CD4-positive, alpha-beta T cell treated with Interleukin-10 for 1 hour (primary cell): ENCODE results near the gene ANKFY1.
"Not testable (repeated sequence)": the region's sequence is repeated elsewhere in the genome, so short reads cannot be mapped to it uniquely, and the experiment has no call there.

Source experiments
- DNase-seq: peaks from one replicate; pipeline ENCODE4 v3.0.0-alpha.2; 2020

The ANKFY1 gene

GRCh38 chr17:4152471-4152870, 111.3 kb downstream of the ANKFY1 start:
- DNase-seq, result no peak

DNA sequence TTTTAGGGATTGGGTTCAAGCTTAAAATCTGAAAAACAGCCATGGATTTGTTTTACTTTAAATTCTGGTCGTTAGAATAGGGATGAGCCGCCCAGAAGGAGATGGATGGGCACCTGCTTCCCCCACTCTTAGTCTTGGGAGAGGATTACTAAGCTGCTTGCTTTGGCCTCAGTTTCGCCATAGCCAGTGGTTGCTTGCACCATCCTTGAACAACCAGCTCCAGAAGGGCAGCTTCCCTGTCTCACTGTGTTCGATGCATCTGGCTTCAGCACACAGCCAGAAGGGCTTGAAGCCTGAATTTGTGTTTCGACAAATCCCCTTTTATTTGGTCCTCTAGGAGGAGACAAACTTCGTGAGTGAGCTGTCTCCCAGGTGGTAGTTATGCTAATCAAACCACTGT, 113.7 kb downstream of the ANKFY1 start:
- DNase-seq, result no peak

- no peak for DNase-seq
These were observed 115.0 kb downstream of the ANKFY1 start for GRCh38 chr17:4148611-4149308.

GRCh38 chr17:4147751-4148310, 115.9 kb downstream of the ANKFY1 start:
- no peak for DNase-seq

DNA sequence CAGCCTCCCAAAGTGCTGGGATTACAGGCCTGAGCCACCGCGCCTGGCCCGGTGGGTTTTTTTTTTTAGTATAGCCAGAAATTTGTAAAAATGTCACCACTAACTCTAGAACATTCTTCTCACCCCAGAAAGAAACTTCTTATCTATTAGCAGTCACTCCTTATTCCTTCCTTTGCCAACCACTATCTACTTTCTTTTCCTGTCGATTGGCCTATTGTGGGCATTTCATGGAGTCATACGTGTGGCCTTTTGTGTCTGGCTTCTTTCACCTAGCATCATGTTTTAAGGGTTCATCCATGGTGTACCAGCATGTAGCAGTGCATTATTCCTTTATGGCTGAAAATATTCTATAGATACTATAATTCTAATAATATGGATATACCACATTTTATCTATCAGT, 117.1 kb downstream of the ANKFY1 start:
- DNase-seq, result no peak

DNA sequence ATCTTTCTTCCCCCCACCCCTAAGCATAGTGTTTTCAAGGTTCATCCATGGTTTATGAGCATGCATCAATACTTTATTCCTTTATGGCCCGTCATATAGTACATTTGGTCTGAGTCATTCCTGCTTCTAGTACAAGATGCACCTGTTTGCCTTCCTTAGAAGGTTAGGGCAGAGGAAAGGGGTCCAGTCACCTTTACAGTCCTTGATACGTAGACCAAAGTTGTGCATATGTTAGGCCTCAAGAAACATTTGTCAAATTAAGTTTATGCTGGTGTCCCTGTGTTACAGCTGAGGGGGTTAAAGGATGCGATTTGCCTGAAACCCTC, 119.4 kb downstream of the ANKFY1 start:
- DNase-seq, result peak; percentile 8

GRCh38 chr17:4143563-4144421, 120.0 kb downstream of the ANKFY1 start:
- DNase-seq, result peak; percentile 93

- DNase-seq, result no peak
These were observed 121.5 kb downstream of the ANKFY1 start for GRCh38 chr17:4142107-4142900.

DNA sequence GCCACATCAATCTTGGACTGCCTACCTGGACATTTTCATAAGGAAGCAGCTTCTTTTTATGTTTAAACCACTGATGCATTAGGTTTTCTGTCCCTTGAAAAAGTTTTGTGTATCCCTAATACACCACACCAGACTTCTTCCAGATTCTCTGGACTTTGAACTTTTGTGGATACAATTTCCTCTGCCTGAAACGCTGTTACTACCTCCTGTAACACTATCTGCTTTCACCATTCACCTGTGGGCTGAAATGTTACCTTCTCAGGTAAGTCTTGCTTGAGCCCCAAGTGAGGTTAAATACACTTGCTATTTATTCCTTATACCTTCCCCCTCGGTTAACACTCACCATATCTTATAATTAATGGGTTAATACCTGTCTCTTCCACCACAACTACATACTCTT, 123.7 kb downstream of the ANKFY1 start:
- no peak for DNase-seq

DNA sequence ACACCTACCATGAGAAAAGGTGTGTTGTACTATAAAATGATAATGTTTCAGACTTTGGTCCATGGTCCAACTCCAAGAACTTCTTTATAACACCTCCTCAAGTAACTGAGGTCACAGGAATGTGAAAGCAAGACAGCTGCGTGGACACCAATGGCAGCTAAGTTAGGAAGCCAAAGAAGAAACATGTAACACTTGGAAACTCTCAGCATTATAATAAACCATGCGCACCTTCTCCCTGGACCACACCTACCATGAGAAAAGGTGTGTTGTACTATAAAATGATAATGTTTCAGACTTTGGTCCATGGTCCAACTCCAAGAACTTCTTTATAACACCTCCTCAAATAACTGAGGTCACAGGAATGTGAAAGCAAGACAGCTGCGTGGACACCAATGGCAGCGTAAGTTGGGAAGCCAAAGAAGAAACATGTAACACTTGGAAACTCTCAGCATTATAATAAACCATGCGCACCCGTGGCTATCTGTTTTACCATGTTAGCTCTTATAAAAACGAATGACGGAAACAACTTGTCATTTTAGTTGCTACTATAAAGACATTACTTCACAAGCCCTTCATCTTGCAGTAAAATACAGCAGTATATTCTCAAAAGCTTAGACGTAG, 124.8 kb downstream of the ANKFY1 start:
- not testable (repeated sequence) for DNase-seq

DNA sequence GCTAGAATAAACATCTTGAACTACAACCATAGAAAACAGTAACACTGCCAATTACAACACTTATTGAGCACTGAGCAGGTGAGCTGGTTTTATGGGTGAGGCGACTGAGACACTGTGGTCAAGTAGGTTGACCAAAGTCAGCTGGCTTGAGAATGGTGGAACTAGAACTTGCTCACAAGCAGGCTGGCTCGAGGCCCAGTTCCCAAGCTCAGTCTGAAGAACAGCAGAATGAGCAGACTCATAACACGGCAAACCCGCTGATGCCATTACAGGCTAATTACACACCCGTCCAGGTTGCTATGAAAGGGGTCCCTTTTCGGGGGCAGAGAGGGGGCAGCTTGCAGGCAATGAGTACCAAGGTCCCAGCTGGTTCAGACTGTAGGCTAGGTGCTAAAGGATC, 127.4 kb downstream of the ANKFY1 start:
- DNase-seq, result no peak

DNA sequence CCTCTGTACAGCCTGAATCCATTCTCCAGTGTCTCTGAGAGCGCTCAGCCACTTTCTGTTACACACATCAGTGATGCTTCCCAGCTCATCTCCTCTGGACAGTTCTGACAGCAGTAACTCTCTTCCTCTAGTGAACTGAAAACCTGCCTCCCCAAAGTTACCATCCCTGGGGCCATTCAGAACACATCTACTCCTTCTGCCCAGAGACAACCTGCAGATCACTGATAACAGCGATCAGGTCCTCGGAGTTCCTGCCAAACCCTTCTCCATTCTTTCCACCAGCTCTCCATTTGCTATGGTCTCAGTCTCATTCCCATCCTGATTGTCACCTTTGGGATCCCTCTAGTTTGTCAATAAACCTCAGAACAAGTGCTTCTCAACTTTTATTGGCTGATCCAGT, 128.3 kb downstream of the ANKFY1 start:
- DNase-seq, result no peak

- no peak for DNase-seq
These were observed 129.1 kb downstream of the ANKFY1 start for GRCh38 chr17:4134721-4135120.

- DNase-seq, result no peak
These were observed 133.1 kb downstream of the ANKFY1 start for GRCh38 chr17:4130715-4131114.

- no peak for DNase-seq
These were observed 136.2 kb downstream of the ANKFY1 start for GRCh38 chr17:4127555-4127954.

DNA sequence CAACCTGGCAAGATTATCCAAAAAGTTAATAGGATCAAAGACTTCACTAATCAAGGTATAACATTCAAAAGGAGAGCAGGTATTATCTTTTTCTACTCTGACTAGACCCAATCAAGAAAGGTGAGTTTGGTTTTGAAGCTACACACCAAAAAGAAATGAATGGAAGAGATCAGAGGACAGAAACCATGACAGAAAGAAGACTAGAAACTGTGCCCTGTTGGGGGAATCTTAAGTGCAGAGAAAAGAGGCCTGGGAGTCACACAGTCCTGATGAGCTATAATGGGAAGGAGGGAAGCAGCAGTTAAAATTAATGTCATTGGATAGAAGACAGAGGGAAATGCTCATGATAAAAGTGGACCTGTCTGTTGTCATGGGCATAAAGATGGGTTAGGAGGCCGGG, 138.2 kb downstream of the ANKFY1 start:
- DNase-seq, result no peak

GRCh38 chr17:4124999-4125398, 138.8 kb downstream of the ANKFY1 start:
- no peak for DNase-seq

DNA sequence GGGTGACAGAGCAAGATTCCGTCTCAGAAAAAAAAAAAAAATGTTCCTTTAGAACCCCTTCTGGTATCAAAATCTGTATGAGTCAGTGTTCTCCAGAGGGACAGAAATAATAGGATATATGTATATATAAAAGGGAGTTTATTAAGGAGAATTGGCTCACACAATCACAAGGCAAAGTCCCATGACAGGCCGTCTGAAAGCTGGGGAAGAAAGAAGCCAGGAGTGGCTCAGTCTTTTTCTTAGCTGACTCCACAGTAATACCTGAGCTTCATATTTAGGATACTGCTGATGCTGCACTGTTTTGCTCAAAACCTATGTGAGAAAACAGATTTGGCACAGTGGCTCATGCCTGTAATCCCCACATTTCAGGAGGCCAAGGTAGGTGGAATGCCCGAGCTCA, 143.4 kb downstream of the ANKFY1 start:
- DNase-seq, result no peak

GRCh38 chr17:4119299-4119698, 144.5 kb downstream of the ANKFY1 start:
- no peak for DNase-seq

DNA sequence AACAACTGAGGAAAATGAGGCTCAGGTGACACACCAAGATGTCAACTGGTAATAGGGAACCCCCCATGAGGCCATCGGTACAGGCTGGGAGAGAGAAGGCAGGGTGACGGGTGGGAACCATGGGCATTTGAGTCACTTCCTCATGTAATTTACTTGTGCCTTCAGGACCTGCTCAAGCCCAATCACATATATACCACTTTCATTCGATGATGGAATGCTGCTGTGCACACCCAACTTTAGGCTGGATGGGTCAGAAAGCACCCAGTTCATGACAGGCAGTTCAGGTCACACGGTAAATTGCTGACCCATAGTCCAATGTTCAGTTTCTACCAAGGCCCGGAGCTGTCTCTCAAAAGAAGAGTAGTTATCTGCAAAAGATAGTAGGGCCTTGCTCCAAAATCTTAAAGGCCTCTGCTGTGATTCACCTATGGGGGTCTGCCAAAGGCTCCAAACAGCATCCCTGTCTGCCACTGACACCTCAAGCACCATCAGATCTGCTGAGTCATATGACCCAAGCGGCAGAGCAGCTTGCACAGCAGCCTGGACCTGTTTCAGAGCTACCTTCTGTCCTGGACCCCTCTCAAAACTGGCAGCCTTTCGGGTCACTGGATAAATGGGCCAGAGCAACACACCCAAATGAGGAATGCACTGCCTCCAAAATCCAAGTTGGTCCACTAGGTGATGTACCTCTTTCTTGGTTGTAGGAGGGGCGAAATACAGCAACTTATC, 145.6 kb downstream of the ANKFY1 start:
- no peak for DNase-seq

DNA sequence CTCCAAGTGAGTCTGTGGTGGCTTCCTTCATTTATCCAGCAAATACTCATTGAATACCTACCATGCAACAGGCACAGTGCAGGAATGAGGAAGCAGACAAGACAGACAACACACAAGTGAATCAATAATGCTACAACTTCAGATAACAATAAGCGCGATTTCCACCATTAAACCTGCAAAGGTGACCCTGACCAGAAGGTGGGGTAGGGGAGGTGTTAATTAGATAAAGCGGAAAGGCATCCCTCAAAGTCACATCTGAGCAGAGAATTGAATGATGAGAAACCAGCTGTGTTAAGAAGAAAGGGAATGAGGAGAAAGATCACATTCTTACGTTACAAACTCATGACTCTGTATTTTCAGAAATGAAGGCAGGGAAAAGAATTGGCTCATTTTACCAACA, 147.3 kb downstream of the ANKFY1 start:
- no peak for DNase-seq
